OCI-LY1 (cell line): ENCODE measurements around the gene CD247.

Source experiments
- H2AFZ ChIP-seq: fragments of 200-600 bp; sonication (generic), shearing (Covaris generic); 2 replicates; pipeline ENCODE4 v1.6.0; 2014; ENCODE audit warnings: antibody characterized with exemption, mild to moderate bottlenecking, low read length
- H3F3A ChIP-seq: fragments of 200-600 bp; sonication (generic), shearing (Covaris generic); 2 replicates; pipeline ENCODE4 v1.6.0; 2014; ENCODE audit warnings: mild to moderate bottlenecking, antibody characterized with exemption, low read length, moderate library complexity; ENCODE audit not compliant: insufficient read depth
- H3K27ac ChIP-seq: fragments of 200-600 bp; sonication (generic); 2 replicates; pipeline ENCODE4 v1.5.1; 2014; ENCODE audit warnings: low read length, mixed run types, mild to moderate bottlenecking, low read depth; ENCODE audit not compliant: poor library complexity, severe bottlenecking
- H3K27me3 ChIP-seq: fragments of 200-600 bp; sonication (generic); 2 replicates; pipeline ENCODE4 v1.6.0; 2014; ENCODE audit warnings: antibody characterized with exemption, mild to moderate bottlenecking, low read length, moderate library complexity; ENCODE audit not compliant: insufficient read depth
- H3K36me3 ChIP-seq: fragments of 200-600 bp; sonication (generic); 2 replicates; pipeline ENCODE4 v1.6.1; 2014; ENCODE audit warnings: mild to moderate bottlenecking, antibody characterized with exemption, low read length, moderate library complexity, mixed read lengths; ENCODE audit not compliant: insufficient read depth
- H3K4me1 ChIP-seq: fragments of 200-600 bp; sonication (generic); 2 replicates; pipeline ENCODE4 v1.5.1; 2014; ENCODE audit warnings: mild to moderate bottlenecking, low read length, moderate library complexity; ENCODE audit not compliant: insufficient read depth, severe bottlenecking
- H3K4me2 ChIP-seq: fragments of 200-600 bp; sonication (generic), shearing (Covaris generic); 2 replicates; pipeline ENCODE4 v1.6.1; 2014; ENCODE audit warnings: low read length
- H3K4me3 ChIP-seq: fragments of 200-600 bp; sonication (generic); 2 replicates; pipeline ENCODE4 v1.5.1; 2014; ENCODE audit warnings: low read length, low read depth, mild to moderate bottlenecking, mixed read lengths; ENCODE audit not compliant: poor library complexity, severe bottlenecking
- H3K79me2 ChIP-seq: fragments of 200-600 bp; shearing (Covaris generic); 2 replicates; pipeline ENCODE4 v1.6.1; 2016; ENCODE audit warnings: mixed run types, low read length, mixed read lengths; ENCODE audit not compliant: insufficient read depth
- H3K9ac ChIP-seq: fragments of 200-600 bp; sonication (generic), shearing (Covaris generic); 2 replicates; pipeline ENCODE4 v1.6.1; 2014; ENCODE audit warnings: mild to moderate bottlenecking, low read length, mixed read lengths
- H3K9me2 ChIP-seq: fragments of 200-600 bp; sonication (generic), shearing (Covaris generic); 2 replicates; pipeline ENCODE4 v1.6.1; 2014; ENCODE audit warnings: low read depth, mild to moderate bottlenecking, low read length, mixed read lengths
- H3K9me3 ChIP-seq: fragments of 200-600 bp; shearing (Covaris generic); 2 replicates; pipeline ENCODE4 v1.6.1; 2014; ENCODE audit warnings: low read length, mixed read lengths
- H4K20me1 ChIP-seq: fragments of 200-600 bp; sonication (generic), shearing (Covaris generic); 2 replicates; pipeline ENCODE4 v1.6.0; 2016; ENCODE audit warnings: mild to moderate bottlenecking, low read length; ENCODE audit not compliant: insufficient read depth
- EZH2 ChIP-seq: fragments of 200-600 bp; sonication (generic), shearing (Covaris generic); IDR thresholded peaks from 2 replicates; pipeline ENCODE4 v1.8.0; 2017; ENCODE audit warnings: borderline replicate concordance, mixed run types, mild to moderate bottlenecking, antibody characterized with exemption, low read length, moderate library complexity, mixed read lengths
- TF ChIP-seq, protein P1 (sequence below): fragments of 200-600 bp; sonication (generic), shearing (Covaris generic); IDR thresholded peaks from 2 replicates; pipeline ENCODE4 v1.5.1; 2017; ENCODE audit warnings: mild to moderate bottlenecking, antibody characterized with exemption, low read length, moderate library complexity, mixed read lengths

Gene CD247

DNA sequence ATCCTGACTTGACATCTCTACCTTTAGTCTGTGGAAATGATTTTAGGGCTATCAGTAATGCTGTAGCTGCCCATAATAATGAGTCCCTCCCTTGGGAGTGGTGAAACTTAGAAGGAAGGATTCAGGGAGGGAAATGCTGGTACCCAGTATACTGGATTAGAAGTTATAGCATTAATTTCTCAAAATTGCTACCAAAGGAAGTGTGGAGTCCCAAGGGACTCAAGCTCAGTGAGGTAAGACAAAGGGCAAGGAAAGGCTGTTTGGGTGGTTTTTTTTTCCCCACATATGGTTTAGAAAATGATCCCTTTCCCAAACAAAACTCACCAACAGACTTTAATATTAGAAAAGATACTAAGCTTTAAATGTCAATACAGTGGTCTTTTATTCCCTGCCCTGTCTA lies 99.9 kb downstream of the CD247 start:
- H4K20me1 ChIP-seq, result no peaks in the 10 kb centered on the region
- peaks cover 52% of the 10 kb centered on the region; the same call in 1 of the 2 replicates for H3K36me3 ChIP-seq
- no peak overlapping the region for H3K4me3 ChIP-seq
- no peak overlapping the region for H2AFZ ChIP-seq
- H3K9me3 ChIP-seq, result no peaks in the 10 kb centered on the region
- no peaks in the 10 kb centered on the region for H3K79me2 ChIP-seq
- H3F3A ChIP-seq, result no peaks in the 10 kb centered on the region
- H3K27me3 ChIP-seq, result no peaks in the 10 kb centered on the region
- H3K4me2 ChIP-seq, result no peak overlapping the region
- H3K9ac ChIP-seq, result no peak overlapping the region
- no peak overlapping the region for H3K27ac ChIP-seq
- peaks cover 14% of the 10 kb centered on the region for H3K4me1 ChIP-seq
- H3K9me2 ChIP-seq, result no peaks in the 10 kb centered on the region
- TF ChIP-seq, protein P1, sequence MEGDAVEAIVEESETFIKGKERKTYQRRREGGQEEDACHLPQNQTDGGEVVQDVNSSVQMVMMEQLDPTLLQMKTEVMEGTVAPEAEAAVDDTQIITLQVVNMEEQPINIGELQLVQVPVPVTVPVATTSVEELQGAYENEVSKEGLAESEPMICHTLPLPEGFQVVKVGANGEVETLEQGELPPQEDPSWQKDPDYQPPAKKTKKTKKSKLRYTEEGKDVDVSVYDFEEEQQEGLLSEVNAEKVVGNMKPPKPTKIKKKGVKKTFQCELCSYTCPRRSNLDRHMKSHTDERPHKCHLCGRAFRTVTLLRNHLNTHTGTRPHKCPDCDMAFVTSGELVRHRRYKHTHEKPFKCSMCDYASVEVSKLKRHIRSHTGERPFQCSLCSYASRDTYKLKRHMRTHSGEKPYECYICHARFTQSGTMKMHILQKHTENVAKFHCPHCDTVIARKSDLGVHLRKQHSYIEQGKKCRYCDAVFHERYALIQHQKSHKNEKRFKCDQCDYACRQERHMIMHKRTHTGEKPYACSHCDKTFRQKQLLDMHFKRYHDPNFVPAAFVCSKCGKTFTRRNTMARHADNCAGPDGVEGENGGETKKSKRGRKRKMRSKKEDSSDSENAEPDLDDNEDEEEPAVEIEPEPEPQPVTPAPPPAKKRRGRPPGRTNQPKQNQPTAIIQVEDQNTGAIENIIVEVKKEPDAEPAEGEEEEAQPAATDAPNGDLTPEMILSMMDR, result no peak
- TF ChIP-seq EZH2, result no peak

DNA sequence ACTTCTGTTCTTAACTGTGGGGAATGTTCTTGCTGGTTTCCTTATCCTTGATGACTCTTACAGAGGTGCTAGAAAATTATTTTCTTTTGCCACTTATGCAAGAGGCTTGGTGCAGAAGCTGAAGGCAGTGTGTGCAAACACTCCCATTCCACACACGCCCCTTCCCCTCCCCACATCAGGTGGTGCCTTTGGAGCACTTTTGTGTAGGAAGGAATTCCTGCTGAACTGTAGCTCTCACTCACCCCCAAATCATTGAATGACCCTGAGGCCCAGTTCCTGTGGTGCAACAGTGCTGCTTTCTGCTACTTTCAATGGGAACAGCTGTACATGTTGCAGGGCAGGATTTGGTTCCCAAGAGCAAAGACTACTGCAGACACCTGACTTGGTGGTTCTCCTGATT lies 101.8 kb downstream of the CD247 start:
- Histone ChIP-seq H3K27me3 (no peaks in the 10 kb centered on the region), H3K4me2 (no peak overlapping the region), H3K36me3 (peaks cover 63% of the 10 kb centered on the region; the same call in 1 of the 2 replicates), H3K79me2 (no peaks in the 10 kb centered on the region), H3K27ac (no peak overlapping the region), H2AFZ (no peak overlapping the region), H4K20me1 (no peaks in the 10 kb centered on the region), H3K9ac (no peak overlapping the region), H3K9me3 (no peaks in the 10 kb centered on the region), H3K9me2 (no peaks in the 10 kb centered on the region), H3K4me3 (no peak overlapping the region), H3F3A (no peaks in the 10 kb centered on the region), H3K4me1 (peaks cover 19% of the 10 kb centered on the region)
- TF ChIP-seq EZH2, result no peak
- TF ChIP-seq, protein P1, result no peak

DNA sequence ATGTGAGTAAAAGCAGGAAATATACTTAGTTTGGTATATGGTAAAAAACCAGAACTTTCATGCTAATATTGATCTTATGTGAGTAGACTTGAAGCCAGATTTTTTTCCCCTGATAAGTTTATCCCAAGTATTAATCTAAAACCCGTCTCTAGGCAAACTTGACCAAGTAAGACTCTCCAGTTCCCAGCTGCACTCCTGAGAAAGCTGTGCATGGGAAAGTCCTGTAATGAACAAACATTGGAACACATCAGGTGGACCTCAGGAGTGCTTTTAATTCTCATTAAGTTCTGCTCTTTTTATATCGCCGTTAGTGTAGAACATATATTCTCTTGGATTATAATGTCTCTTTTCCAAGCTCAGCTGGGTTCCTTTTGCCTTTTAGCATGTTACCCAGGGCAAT lies 105.0 kb downstream of the CD247 start:
- no peaks in the 10 kb centered on the region for H4K20me1 ChIP-seq
- H3K9me2 ChIP-seq, result no peaks in the 10 kb centered on the region
- H3F3A ChIP-seq, result no peaks in the 10 kb centered on the region
- no peaks in the 10 kb centered on the region for H3K27me3 ChIP-seq
- no peak overlapping the region for H3K9ac ChIP-seq
- H3K4me2 ChIP-seq, result no peak overlapping the region
- no peak overlapping the region for H3K27ac ChIP-seq
- H3K36me3 ChIP-seq, result peaks cover 68% of the 10 kb centered on the region; the same call in 1 of the 2 replicates
- no peaks in the 10 kb centered on the region for H3K79me2 ChIP-seq
- H3K9me3 ChIP-seq, result no peaks in the 10 kb centered on the region
- no peak overlapping the region for H2AFZ ChIP-seq
- no peak overlapping the region for H3K4me3 ChIP-seq
- TF ChIP-seq, protein P1, result no peak
- TF ChIP-seq EZH2, result no peak
- peaks cover 16% of the 10 kb centered on the region for H3K4me1 ChIP-seq
